ENCODE results near the gene LDLRAD1.

GRCh38 chr1:54027848-54028247 is 9.9 kb upstream of the LDLRAD1 start:
- TF ChIP-seq SUZ12 (IDR thresholded peaks at IDR 0.05; ENCODE audit: extremely low read depth, insufficient read depth, insufficient read length), result no peak
- no peak for TF ChIP-seq YY1 (IDR thresholded peaks at IDR 0.05; ENCODE audit: insufficient read depth, insufficient read length)
- no peak for TF ChIP-seq ZNF274 (IDR thresholded peaks at IDR 0.05; ENCODE audit: low read depth, low read length)

All from NT2/D1 (cell line).